Body of pancreas (tissue), 4 donors: Measurements from ENCODE around the gene SLC7A1. TPM values are rescaled to one million over a fixed set of nuclear protein-coding genes. Genes with fewer than 3 reads are reported as not detected.

ENCODE experiments used
- ATAC-seq: fragments of 150-250 bp; one replicate; pipeline ENCODE4 v1.9.1; 2016
- DNase-seq, 4 donors: peaks; one replicate each; pipeline ENCODE4 v3.0.0-alpha.2; 2019
- H3K27ac ChIP-seq, 4 donors: fragments of 200-600 bp; sonication (generic); 1 replicate in 3 of 4; 2 replicates in 1 of 4; pipeline versions ENCODE4 v1.5.1 to v1.6.1; 2016 to 2019; ENCODE audit warnings: mild to moderate bottlenecking in 1 of 4, mixed read lengths in 1 of 4, moderate library complexity in 1 of 4
- H3K27me3 ChIP-seq, 2 donors: fragments of 200-600 bp; sonication (generic); one replicate each; pipeline ENCODE4 v1.6.0; 2016; ENCODE audit warnings: mild to moderate bottlenecking in 1 of 2
- H3K36me3 ChIP-seq, 2 donors: fragments of 200-600 bp; sonication (generic); replicated peaks in 1 of 2; 2 replicates each; pipeline ENCODE4 v1.5.1; 2016; ENCODE audit warnings: low read depth in 2 of 2; ENCODE audit not compliant: insufficient read depth in 1 of 2
- H3K4me1 ChIP-seq: fragments of 200-600 bp; sonication (generic); one replicate; pipeline ENCODE4 v1.6.0; 2016
- H3K4me3 ChIP-seq, 2 donors: fragments of 200-600 bp; sonication (generic); 1 replicate in 1 of 2; 2 replicates in 1 of 2; pipeline ENCODE4 v1.5.1; 2016 to 2019
- H3K9me3 ChIP-seq, 3 donors: fragments of 200-600 bp; sonication (generic); 1 replicate in 2 of 3; 2 replicates in 1 of 3; pipeline ENCODE4 v1.5.1; 2016
- POLR2A ChIP-seq, 3 donors: fragments of 450-650 bp; IDR thresholded peaks; one replicate each; pipeline ENCODE4 v1.6.1; 2016; ENCODE audit warnings: antibody characterized with exemption in 3 of 3, mild to moderate bottlenecking in 2 of 3
- WGBS, 2 donors: methylation state at CpG; one replicate each; pipeline ENCODE4 v1.1.5; 2017; 5-methylcytosine and 5-hydroxymethylcytosine counted together
- intact Hi-C: fragments of 100-400 bp; cut with DNase I; formaldehyde crosslinking; loops from one replicate; pipeline ENCODE4 v1.15.1; 2023
- total RNA-seq, 2 donors: library from RNA; depleted of rRNA; stranded (reverse); fragments of >200 nt; gene quantifications; one replicate each; pipeline ENCODE4 v1.1.0, GENCODE V29; 2016
- TF ChIP-seq, protein P1 (sequence below), 7 experiments: fragments of 450-650 bp in 4 of 7; fragments of 200-600 bp in 3 of 7; sonication (generic) in 3 of 7; IDR thresholded peaks; one replicate each; pipeline ENCODE4 v1.5.1; 2016 to 2019; ENCODE audit warnings: antibody characterized with exemption in 7 of 7

The SLC7A1 gene
- total RNA-seq, 2 donors from 2014 or later, result 15.3 to 30.3 TPM

DNA sequence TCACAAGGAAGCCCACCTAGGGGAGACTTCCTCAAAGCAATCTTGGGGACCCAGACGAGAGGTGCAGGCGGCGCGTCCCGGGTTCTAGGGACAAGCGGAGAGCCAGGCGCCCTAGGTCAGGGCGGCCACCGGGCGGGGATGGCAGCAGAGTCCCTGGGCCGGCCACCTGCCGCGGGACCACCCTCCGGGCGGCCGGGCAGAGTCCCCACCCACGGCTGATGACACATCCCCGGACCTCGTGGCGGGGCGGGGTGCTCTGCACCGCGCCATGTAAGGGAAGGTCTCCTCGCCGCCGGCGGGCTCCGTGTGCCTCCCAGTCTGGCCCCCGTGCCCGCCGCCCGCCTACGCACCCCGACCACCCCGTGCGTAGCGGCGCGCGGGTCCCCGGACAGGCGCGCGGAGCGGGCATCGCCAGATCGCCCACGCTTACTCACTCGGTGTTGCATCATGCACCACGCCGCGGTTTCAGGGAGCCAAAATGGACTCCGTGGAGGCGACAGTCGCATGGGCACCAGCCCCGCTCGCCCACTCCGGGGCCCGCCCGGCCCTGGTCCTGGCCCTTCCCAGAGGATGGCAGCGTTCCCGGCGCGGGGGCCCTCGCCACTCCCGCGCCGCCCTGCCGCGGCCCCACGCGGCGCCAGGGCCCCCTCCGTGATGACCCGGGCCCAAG, 643 bp downstream of the SLC7A1 start:
- no peaks in the 10 kb centered on the region for H3K36me3 ChIP-seq
- peak; percentile 19 to 53 (median 53) for TF ChIP-seq POLR2A (IDR thresholded peaks at IDR 0.05)
- TF ChIP-seq, protein P1, sequence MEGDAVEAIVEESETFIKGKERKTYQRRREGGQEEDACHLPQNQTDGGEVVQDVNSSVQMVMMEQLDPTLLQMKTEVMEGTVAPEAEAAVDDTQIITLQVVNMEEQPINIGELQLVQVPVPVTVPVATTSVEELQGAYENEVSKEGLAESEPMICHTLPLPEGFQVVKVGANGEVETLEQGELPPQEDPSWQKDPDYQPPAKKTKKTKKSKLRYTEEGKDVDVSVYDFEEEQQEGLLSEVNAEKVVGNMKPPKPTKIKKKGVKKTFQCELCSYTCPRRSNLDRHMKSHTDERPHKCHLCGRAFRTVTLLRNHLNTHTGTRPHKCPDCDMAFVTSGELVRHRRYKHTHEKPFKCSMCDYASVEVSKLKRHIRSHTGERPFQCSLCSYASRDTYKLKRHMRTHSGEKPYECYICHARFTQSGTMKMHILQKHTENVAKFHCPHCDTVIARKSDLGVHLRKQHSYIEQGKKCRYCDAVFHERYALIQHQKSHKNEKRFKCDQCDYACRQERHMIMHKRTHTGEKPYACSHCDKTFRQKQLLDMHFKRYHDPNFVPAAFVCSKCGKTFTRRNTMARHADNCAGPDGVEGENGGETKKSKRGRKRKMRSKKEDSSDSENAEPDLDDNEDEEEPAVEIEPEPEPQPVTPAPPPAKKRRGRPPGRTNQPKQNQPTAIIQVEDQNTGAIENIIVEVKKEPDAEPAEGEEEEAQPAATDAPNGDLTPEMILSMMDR (IDR thresholded peaks at IDR 0.05), result no peak
- H3K4me3 ChIP-seq, result peak overlapping the region; percentile 76 to 86
- intact Hi-C loops, result no loop called here
- WGBS, 2 donors, result 0% methylated on average over 48 of the region's 75 CpGs; no CpG with 5 or more reads in 1 of the 2 donors
- peak overlapping the region; percentile 78 to 94 (median 90) for H3K27ac ChIP-seq
- ATAC-seq (peak; percentile 54), DNase-seq (peak; percentile 64 to 74 (median 66))
- no peaks in the 10 kb centered on the region for H3K9me3 ChIP-seq
- peaks cover 18% of the 10 kb centered on the region for H3K4me1 ChIP-seq
- no peaks in the 10 kb centered on the region for H3K27me3 ChIP-seq

DNA sequence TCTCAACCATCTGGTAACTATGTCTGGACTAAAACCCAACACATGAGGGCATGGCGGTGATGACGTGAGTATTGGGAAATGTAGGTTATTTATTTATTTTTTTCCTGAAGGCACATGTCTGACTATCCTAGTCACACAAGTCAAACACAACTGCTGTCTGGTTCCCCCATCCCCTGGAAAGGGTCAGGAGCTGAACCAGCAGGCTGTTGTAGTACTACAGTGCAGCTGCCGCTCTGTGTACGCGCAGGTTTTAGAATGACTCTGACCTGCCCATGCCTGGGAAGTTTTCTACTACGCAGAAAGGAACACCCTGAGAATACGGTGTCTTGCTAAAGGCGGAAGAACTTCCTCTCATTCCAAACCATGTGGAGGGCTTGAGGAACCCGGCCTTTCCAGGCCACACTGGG, 1.2 kb downstream of the SLC7A1 start:
- TF ChIP-seq, protein P1 (IDR thresholded peaks at IDR 0.05), result no peak
- peak; percentile 51 to 89 (median 84) for TF ChIP-seq POLR2A (IDR thresholded peaks at IDR 0.05)
- Histone ChIP-seq H3K27me3 (no peaks in the 10 kb centered on the region), H3K27ac (peak overlapping the region; percentile 78 to 94 (median 90)), H3K36me3 (no peaks in the 10 kb centered on the region), H3K4me1 (peaks cover 23% of the 10 kb centered on the region), H3K4me3 (peak overlapping the region; percentile 76 to 86), H3K9me3 (no peaks in the 10 kb centered on the region)
- ATAC-seq (peak; percentile 61), DNase-seq (peak; percentile 62 to 69 (median 66))
- 6 to 11% methylated on average over 5 to 9 of the region's 9 CpGs for WGBS, 2 donors
- intact Hi-C loops, result no loop called here

DNA sequence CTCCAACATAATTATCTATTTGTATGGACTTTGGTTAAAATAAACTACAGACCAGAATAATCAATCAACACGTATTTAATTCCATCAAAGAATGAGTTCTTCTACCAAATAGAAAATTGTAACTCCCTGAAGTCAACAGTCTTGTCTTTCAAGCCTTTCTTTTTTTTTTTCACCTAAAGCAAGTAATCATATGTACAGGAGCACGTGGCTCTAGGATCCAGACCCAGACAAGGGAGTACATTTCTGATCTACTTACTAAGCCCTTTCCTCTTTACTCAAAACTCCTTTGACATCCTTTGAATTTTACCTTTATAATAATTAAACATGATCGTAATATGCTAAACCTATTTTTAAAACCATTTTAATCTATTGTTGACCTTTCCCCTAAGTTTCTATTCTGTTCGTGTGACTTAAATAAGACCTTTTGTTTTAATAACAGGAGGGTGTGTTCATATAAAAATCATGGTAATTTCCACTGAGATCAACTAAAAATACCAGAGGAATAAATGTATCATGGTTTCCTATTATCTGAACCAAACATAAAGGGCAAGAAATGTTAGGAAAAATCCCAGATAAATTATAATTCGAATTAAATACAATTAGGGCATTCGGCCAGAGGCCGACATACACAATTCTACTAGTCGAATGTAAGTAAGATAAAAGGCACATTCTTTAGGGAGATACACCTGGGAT, 1.7 kb downstream of the SLC7A1 start:
- no peak for TF ChIP-seq POLR2A (IDR thresholded peaks at IDR 0.05)
- TF ChIP-seq, protein P1 (IDR thresholded peaks at IDR 0.05), result no peak
- no peak for ATAC-seq
- intact Hi-C loops, result no loop called here
- H3K9me3 ChIP-seq, result no peaks in the 10 kb centered on the region
- H3K36me3 ChIP-seq, result no peaks in the 10 kb centered on the region
- H3K27me3 ChIP-seq, result no peaks in the 10 kb centered on the region
- H3K27ac ChIP-seq, result peak overlapping the region; percentile 78 to 94 (median 90)
- H3K4me3 ChIP-seq, result no peak overlapping the region
- 24 to 30% methylated on average over 8 of the region's 8 CpGs for WGBS, 2 donors
- DNase-seq, result no peak
- H3K4me1 ChIP-seq, result peaks cover 29% of the 10 kb centered on the region

DNA sequence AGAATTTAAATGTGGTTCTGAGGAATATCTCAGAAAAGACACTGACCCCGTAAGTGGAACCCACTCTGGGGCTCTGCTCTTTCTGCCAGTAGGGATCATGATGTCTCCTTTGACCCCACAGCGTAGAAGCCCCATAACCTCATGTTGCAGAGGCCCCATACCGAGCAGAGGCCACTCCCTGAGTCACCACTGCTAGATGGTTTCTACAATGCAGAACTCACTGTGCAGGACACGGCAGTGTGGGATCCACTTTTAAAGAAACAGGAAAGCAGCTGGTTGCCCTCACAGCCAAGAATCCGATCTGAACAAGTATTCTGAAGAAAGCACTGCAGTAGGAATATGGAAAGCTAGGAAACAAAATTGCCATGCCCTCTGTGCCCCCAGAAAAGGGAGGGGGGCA, 4.2 kb downstream of the SLC7A1 start:
- Histone ChIP-seq H3K27ac (no peak overlapping the region), H3K4me1 (peaks cover 44% of the 10 kb centered on the region), H3K9me3 (no peaks in the 10 kb centered on the region), H3K4me3 (no peak overlapping the region), H3K27me3 (no peaks in the 10 kb centered on the region), H3K36me3 (no peaks in the 10 kb centered on the region)
- intact Hi-C loops, result no loop called here
- no peak for DNase-seq
- no peak for ATAC-seq
- 74 to 87% methylated on average over 5 of the region's 5 CpGs for WGBS, 2 donors
- TF ChIP-seq POLR2A (IDR thresholded peaks at IDR 0.05), result no peak
- TF ChIP-seq, protein P1 (IDR thresholded peaks at IDR 0.05), result no peak
